PFSK-1 (cell line): Measurements from ENCODE around the gene RDH13.

Experiments
- FOXP2 ChIP-seq: optimal IDR thresholded peaks from 2 replicates; pipeline ENCODE3; 2011; ENCODE audit warnings: borderline replicate concordance, control low read depth, inconsistent platforms; ENCODE audit not compliant: insufficient read depth; ENCODE audit errors: extremely low read length, extremely low read depth
- POLR2AphosphoS5 ChIP-seq: IDR thresholded peaks from 2 replicates; pipeline ENCODE4 v1.6.1; 2012; ENCODE audit warnings: low read depth, mild to moderate bottlenecking, control low read depth, low read length, moderate library complexity
- REST ChIP-seq, 2 experiments: IDR thresholded peaks; 2 replicates each; pipeline versions ENCODE4 v1.6.1 to v1.8.0; 2011 to 2012; ENCODE audit warnings: low read depth in 2 of 2, low read length in 2 of 2, control low read depth in 1 of 2, inconsistent platforms in 1 of 2, mild to moderate bottlenecking in 1 of 2, moderate library complexity in 1 of 2; ENCODE audit not compliant: insufficient read depth in 1 of 2
- SIN3A ChIP-seq: IDR thresholded peaks from 2 replicates; pipeline ENCODE4 v1.6.1; 2012; ENCODE audit warnings: mild to moderate bottlenecking, low read length, moderate library complexity, borderline replicate concordance; ENCODE audit not compliant: insufficient read depth
- TAF1 ChIP-seq: IDR thresholded peaks from 2 replicates; pipeline ENCODE4 v1.6.1; 2012; ENCODE audit warnings: low read length, control low read depth, borderline replicate concordance; ENCODE audit not compliant: insufficient read depth

Gene RDH13

GRCh38 chr19:55012306-55012705, 50.6 kb downstream of the RDH13 start:
- TF ChIP-seq TAF1 (no peak), REST (IDR thresholded peaks at IDR 0.05; ENCODE audit: insufficient read depth in 1 of 2, low read depth in 2 of 2, low read length in 2 of 2) (no peak), POLR2AphosphoS5 (no peak), FOXP2 (no peak), SIN3A (no peak)

GRCh38 chr19:55005684-55006488, 57.1 kb downstream of the RDH13 start:
- TF ChIP-seq POLR2AphosphoS5 (no peak), SIN3A (no peak), FOXP2 (no peak), REST (IDR thresholded peaks at IDR 0.05; ENCODE audit: insufficient read depth in 1 of 2, low read depth in 2 of 2, low read length in 2 of 2) (no peak), TAF1 (no peak)

GRCh38 chr19:55000761-55001160, 62.2 kb downstream of the RDH13 start:
- TF ChIP-seq REST (IDR thresholded peaks at IDR 0.05; ENCODE audit: insufficient read depth in 1 of 2, low read depth in 2 of 2, low read length in 2 of 2) (no peak), SIN3A (no peak), FOXP2 (no peak), TAF1 (no peak), POLR2AphosphoS5 (no peak)

GRCh38 chr19:54995561-54995960, 67.4 kb downstream of the RDH13 start:
- TF ChIP-seq REST (IDR thresholded peaks at IDR 0.05; ENCODE audit: insufficient read depth in 1 of 2, low read depth in 2 of 2, low read length in 2 of 2) = no peak
- TF ChIP-seq FOXP2 = no peak
- TF ChIP-seq SIN3A = no peak
- TF ChIP-seq TAF1 = no peak
- TF ChIP-seq POLR2AphosphoS5 = no peak
